ENCODE results near the gene TAS2R14.

The TAS2R14 gene

DNA sequence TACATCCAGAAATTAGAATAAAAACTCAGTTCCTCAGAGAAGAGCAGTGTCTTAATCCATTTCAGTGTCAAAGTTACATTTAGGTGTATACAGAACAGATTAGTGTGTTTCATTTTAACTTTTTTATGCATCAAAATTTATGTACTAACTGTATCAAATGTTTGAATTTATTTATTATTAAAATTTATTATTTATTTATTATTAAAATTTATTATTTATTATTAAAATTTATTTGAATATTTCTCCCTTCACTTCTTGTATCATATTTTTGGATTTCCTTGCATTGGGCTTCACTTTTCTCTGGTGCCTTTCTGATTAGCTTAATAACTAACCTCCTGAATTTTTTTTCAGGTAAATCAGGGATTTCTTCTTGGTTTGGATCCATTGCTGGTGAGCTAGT lies 2.3 kb upstream of the TAS2R14 start:
- H3K4me1 Mint-ChIP-seq = peaks cover 7% of the 10 kb centered on the region
- no peak for ATAC-seq
- H3K27ac Mint-ChIP-seq = no peak overlapping the region
- H3K4me3 Mint-ChIP-seq = no peak overlapping the region
- DNase-seq (ENCODE audit: low spot score in 2 of 2) = no peak
- H3K36me3 Mint-ChIP-seq = no peaks in the 10 kb centered on the region
- H3K9me3 Mint-ChIP-seq = peaks cover 4% of the 10 kb centered on the region

DNA sequence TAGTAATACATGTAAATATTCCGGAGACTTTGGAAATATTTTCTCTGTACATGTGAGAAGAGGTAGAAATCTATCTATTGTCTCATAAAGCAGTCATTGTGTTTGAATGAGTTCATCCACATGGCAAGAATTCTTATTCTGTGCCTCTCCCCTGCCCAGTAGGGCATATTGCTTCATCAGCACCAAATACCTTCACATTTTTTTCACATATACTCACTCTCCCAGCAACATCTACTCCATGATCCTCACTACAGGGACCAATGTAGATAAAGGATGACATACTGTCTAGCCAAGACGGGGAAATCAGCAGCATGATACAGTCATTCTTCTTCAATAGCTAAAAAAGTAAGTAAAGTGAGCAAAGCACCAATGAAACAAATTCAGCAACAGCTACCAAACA lies 1.3 kb upstream of the TAS2R14 start:
- no peak for DNase-seq (ENCODE audit: low spot score in 2 of 2)
- Mint-ChIP-seq H3K4me3 (no peak overlapping the region), H3K4me1 (peaks cover 7% of the 10 kb centered on the region), H3K36me3 (no peaks in the 10 kb centered on the region), H3K27ac (no peak overlapping the region), H3K9me3 (peaks cover 3% of the 10 kb centered on the region)
- no peak for ATAC-seq

DNA sequence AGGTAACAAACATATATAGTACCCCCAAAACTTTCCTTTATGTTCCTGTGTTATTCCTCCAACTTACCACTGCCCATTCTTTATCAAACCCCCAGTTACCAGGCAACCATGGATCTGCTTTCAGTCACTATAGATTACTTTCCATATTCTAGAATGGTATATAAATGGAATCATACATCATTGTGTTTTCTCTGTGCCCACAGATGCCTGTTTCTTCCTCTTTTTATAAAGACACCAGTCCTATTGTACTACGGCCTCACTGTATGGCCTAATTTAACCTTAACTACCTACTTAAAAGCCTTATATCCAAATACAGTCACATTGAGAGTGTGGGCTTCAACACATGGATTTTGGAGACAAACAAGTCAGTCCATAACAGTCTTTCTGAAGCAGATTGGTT lies 2.6 kb downstream of the TAS2R14 start:
- ATAC-seq (no peak), DNase-seq (ENCODE audit: low spot score in 2 of 2) (no peak)
- no peaks in the 10 kb centered on the region for H3K4me1 Mint-ChIP-seq
- no peaks in the 10 kb centered on the region for H3K36me3 Mint-ChIP-seq
- no peaks in the 10 kb centered on the region for H3K9me3 Mint-ChIP-seq
- no peak overlapping the region for H3K27ac Mint-ChIP-seq
- no peak overlapping the region for H3K4me3 Mint-ChIP-seq

DNA sequence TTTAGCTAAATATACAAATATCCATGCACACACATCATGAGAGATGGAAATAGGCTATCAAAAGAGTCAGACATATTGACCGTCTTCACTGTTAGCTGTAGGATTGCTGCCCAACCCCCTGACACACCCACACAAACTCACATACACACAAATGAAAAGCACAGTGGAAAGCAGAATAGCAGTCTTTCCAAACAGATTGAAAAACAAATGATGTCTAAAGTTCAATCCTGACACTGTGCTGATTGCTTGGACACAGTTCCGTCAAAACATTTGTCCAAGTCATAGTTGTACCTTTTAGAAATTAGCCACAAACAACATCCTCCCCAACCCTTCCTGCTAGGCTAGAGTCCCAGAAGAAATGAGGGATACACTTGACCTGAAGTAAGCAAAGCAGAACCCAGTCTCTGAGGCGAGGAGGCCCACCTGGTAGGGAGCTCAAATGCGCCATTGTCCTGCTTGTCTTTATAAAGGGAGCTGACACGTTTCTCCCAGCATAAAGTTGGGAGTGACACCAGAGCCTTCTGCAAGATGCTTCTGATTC lies 10.2 kb downstream of the TAS2R14 start, which contains the start of gene PRH2:
Gene PRH2 (plus strand): TSS at position 491 of the 541 bp plus-strand sequence. CDS start 38 bp downstream, at position 529.
- no peak for ATAC-seq
- Mint-ChIP-seq H3K36me3 (no peaks in the 10 kb centered on the region), H3K27ac (no peak within 1 kb of the TSS), H3K9me3 (no peaks in the 10 kb centered on the region), H3K4me1 (no peaks in the 10 kb centered on the region), H3K4me3 (no peak within 1 kb of the TSS)
- DNase-seq (ENCODE audit: low spot score in 2 of 2) = no peak

DNA sequence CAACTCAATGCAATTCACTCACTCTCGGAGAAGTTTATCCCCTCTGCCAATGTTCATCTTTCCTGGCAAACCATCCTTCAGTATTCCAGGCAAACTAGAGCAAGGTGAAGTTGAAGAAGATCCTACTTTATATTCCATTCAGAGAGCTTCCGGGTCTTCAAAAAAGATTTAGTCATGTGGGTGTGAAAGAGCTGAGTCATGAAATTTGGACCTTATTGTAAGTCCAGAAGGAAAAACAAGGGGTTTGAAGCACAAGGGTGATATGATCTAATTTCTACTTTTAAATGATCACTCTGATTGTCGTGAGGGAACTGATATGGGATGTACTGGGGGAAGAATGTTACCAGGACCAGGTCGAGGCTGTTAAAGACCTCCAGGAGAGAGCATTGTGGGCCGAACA lies 12.8 kb downstream of the TAS2R14 start:
- H3K4me3 Mint-ChIP-seq = no peak overlapping the region
- no peak for ATAC-seq
- H3K4me1 Mint-ChIP-seq = no peaks in the 10 kb centered on the region
- DNase-seq (ENCODE audit: low spot score in 2 of 2) = no peak
- no peaks in the 10 kb centered on the region for H3K9me3 Mint-ChIP-seq
- H3K27ac Mint-ChIP-seq = no peak overlapping the region
- H3K36me3 Mint-ChIP-seq = no peaks in the 10 kb centered on the region

DNA sequence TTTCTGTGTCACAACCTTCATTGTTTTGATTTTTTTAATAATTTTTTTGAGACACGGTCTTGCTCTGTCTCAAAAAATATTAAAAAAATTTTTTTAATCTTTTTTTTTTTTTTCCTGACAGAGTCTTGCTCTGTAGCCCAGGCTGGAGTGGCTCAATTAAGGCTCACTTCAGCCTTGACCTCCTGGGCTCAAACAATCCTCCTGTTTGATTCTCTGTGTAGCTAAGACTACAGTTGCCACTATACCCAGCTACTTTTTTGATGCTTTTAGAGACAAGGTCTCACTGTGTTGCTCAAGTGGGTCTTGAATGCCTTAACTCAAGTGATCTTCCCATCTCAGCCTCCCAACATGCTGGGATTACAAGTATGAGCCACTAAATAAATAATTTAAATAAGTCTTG lies 19.3 kb downstream of the TAS2R14 start:
- Mint-ChIP-seq H3K4me1 (no peaks in the 10 kb centered on the region), H3K36me3 (no peaks in the 10 kb centered on the region), H3K27ac (no peak overlapping the region), H3K4me3 (no peak overlapping the region), H3K9me3 (no peaks in the 10 kb centered on the region)
- DNase-seq (ENCODE audit: low spot score in 2 of 2) (no peak), ATAC-seq (no peak)

DNA sequence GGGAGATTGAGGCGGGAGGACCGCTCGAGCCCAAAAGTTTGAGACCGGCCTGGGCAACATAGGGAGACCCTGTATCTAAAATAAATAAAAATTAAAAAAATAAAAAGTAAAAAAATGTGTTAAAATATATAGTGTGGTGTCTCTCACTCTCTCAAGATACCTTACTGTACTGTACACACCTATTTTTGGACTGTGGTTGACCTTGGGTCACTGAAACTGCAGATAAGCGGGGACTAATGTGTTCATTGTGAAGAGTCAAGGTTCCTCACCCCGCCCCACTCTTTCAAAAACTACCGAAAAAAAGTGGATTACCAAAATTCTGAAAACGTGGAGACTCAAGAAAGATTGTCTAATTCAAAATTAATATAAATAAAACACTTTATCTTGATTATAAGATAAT lies 28.7 kb downstream of the TAS2R14 start:
- Mint-ChIP-seq H3K4me1 (no peaks in the 10 kb centered on the region), H3K36me3 (peaks cover 7% of the 10 kb centered on the region), H3K9me3 (no peaks in the 10 kb centered on the region), H3K27ac (no peak overlapping the region), H3K4me3 (no peak overlapping the region)
- DNase-seq (ENCODE audit: low spot score in 2 of 2) = no peak
- ATAC-seq = no peak

DNA sequence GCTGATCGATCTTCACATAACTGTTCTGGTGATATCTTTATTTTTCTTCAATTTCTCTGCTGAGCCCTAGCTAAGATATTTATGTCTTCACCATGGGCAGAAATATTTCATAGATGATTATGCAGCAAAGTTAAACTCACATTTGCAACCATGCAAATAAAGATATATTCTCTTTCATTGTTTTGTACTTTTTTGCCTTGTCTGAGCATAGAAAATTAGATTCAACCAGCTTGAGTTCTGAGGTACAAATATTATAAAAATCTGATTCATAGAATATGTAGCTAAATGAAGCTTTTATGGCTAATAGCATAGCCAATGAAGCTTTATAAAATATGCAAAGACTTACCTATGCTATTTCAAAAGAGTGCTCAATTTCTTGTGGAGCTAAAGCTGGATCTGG lies 29.6 kb downstream of the TAS2R14 start, which contains the start of gene TAS2R13:
Gene TAS2R13 (minus strand): TSS at position 101 of the 400 bp plus-strand sequence. CDS start 264 bp downstream, outside the sequence.
- ATAC-seq (no peak), DNase-seq (ENCODE audit: low spot score in 2 of 2) (no peak)
- Mint-ChIP-seq H3K27ac (no peak within 1 kb of the TSS), H3K36me3 (peaks cover 7% of the 10 kb centered on the region), H3K9me3 (peaks cover 8% of the 10 kb centered on the region), H3K4me1 (no peaks in the 10 kb centered on the region), H3K4me3 (no peak within 1 kb of the TSS)

DNA sequence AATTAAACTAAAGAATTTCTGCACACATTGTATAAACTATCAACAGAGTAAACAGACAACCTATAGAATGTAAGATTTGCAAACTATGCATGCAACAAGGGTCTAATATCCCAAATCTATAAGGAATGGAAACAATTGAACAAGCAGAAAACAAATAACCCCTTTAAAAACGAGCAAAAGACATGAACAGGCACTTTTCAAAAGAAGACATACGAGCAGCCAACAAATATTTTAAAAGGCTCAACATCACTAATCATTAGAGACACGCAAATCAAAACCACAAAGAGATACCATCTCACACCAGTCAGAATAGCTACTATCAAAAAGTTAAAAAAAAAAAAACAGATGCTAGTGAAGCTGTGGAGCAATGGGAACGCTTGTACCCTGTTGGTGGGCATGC lies 34.4 kb downstream of the TAS2R14 start:
- Mint-ChIP-seq H3K9me3 (peaks cover 13% of the 10 kb centered on the region), H3K27ac (no peak overlapping the region), H3K4me3 (no peak overlapping the region), H3K36me3 (no peaks in the 10 kb centered on the region), H3K4me1 (no peaks in the 10 kb centered on the region)
- ATAC-seq (no peak), DNase-seq (ENCODE audit: low spot score in 2 of 2) (no peak)

DNA sequence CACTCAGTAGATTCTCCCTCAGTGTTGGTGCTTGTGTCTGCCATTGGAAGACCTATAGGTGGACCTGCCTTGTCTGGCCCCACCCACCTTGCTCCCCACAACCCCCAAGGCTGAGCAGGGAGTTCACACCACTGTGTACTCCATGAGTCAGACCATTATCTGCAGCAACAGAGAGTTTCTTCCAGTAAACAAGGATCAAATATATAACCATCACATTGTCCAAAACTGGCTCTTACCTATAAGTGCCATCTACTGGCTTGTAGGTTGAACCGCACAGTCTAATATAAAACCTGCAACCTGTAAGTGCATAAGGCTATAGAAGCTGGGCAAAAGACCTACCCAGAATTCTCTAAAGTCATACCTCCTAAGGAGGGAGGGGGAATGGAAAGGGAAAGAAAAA lies 37.6 kb downstream of the TAS2R14 start:
- Mint-ChIP-seq H3K36me3 (no peaks in the 10 kb centered on the region), H3K4me1 (no peaks in the 10 kb centered on the region), H3K27ac (no peak overlapping the region), H3K9me3 (peaks cover 16% of the 10 kb centered on the region), H3K4me3 (no peak overlapping the region)
- no peak for DNase-seq (ENCODE audit: low spot score in 2 of 2)
- ATAC-seq = no peak

DNA sequence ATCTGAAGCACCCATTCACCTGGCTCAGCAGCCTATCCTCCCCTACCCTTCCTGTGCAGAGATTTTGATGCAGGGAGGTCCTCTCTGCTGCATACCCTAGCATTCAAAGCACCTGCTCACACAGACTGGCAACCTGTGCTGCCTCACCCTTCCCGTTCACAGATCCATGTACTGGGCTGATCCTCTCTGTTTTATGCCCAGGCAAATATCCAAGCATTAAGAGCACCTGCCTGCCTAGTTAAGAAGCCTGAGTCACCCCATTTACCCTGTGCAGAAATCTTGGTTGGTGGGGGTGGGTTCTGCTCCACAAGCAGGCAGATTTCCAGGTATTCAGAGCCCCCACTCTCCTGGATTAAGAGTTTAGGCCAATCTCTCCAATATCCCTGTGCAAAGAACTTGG lies 38.1 kb downstream of the TAS2R14 start:
- DNase-seq (ENCODE audit: low spot score in 2 of 2) (no peak), ATAC-seq (no peak)
- Mint-ChIP-seq H3K27ac (no peak overlapping the region), H3K36me3 (no peaks in the 10 kb centered on the region), H3K4me3 (no peak overlapping the region), H3K9me3 (peaks cover 16% of the 10 kb centered on the region), H3K4me1 (no peaks in the 10 kb centered on the region)

DNA sequence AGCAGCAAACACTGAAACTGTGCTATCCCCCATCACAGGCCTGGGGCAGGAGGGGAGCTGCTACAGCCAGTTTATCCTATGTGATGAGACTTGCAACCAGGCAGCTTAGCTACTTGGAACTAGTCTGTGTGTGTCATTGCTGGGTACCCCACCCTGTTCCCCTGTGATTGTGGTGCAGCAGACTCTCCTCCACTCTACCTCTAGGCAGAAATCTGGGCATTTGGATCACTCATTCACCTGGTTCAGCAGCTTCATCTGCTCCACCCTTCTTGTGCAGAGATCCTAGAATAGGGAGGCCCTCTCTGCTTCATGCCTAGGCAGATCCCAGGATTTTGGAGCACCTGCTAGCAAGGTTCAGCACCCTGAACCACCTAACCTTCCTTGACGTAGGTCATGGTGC lies 38.5 kb downstream of the TAS2R14 start:
- ATAC-seq (no peak), DNase-seq (ENCODE audit: low spot score in 2 of 2) (no peak)
- Mint-ChIP-seq H3K9me3 (peaks cover 16% of the 10 kb centered on the region), H3K4me3 (no peak overlapping the region), H3K36me3 (no peaks in the 10 kb centered on the region), H3K27ac (no peak overlapping the region), H3K4me1 (no peaks in the 10 kb centered on the region)

DNA sequence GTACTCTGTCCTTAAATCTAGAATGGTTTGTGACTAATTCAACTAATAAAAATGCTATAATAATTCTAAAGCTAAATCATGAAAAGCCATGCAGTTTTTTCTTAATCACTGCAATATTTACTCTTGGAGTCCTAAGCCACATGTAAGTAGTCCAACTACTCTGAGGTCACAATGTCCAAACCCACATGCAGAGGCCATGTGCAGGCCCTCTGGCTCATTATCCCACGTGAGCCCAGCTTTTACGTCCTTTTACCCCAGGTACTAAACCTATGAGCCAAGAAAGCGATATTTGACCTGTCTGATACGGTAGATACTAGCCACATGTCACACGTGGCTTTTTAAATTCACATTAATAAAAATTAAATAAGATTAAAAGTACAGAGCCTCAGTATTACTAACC lies 42.2 kb downstream of the TAS2R14 start:
- no peak for ATAC-seq
- Mint-ChIP-seq H3K4me3 (no peak overlapping the region), H3K27ac (no peak overlapping the region), H3K36me3 (no peaks in the 10 kb centered on the region), H3K4me1 (no peaks in the 10 kb centered on the region), H3K9me3 (peaks cover 2% of the 10 kb centered on the region)
- no peak for DNase-seq (ENCODE audit: low spot score in 2 of 2)

DNA sequence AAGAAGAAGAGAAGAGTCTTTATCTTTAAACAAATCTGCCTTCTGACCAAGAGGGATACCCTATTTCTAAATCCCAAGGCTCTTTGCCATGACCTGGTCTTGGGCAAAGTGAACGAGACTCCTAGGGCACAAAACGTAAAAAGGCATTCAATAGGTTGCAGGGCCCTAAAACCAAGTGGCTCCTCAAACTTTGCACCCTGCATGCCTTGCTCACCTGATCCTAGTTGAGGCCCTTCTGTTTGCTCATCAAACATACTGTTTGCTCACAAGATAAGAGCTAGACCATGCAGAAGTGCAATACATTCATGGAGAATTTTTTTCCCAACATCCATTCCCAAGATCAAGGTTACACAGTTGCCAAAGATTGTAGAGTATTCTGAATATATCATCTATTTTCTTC lies 47.1 kb downstream of the TAS2R14 start:
- H3K4me3 Mint-ChIP-seq = no peak overlapping the region
- no peaks in the 10 kb centered on the region for H3K4me1 Mint-ChIP-seq
- no peaks in the 10 kb centered on the region for H3K9me3 Mint-ChIP-seq
- ATAC-seq (no peak), DNase-seq (ENCODE audit: low spot score in 2 of 2) (no peak)
- no peak overlapping the region for H3K27ac Mint-ChIP-seq
- no peaks in the 10 kb centered on the region for H3K36me3 Mint-ChIP-seq

DNA sequence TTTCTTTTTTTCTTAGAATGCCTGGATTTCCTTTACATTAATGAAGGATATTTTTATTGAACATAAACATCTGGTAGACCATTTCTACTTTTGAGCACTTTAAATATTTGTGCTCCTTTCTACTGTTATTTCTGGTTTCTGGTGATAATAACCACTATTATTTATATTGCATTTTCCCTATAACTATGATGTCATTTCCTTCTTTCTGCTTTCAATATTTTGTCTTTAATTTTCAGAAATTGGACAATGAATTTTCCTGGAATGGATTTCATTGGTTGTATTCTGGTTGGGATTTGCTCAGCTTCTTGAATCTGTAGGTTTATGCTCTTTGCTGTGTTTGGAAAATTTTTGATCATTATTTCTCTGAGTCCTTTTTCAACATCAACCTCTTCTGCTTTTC lies 49.8 kb downstream of the TAS2R14 start:
- ATAC-seq (no peak), DNase-seq (ENCODE audit: low spot score in 2 of 2) (no peak)
- no peaks in the 10 kb centered on the region for H3K4me1 Mint-ChIP-seq
- no peaks in the 10 kb centered on the region for H3K36me3 Mint-ChIP-seq
- H3K9me3 Mint-ChIP-seq = no peaks in the 10 kb centered on the region
- H3K4me3 Mint-ChIP-seq = no peak overlapping the region
- no peak overlapping the region for H3K27ac Mint-ChIP-seq
